Measurements from ENCODE around the gene SFT2D3. TPM values are rescaled to one million over a fixed set of nuclear protein-coding genes. Genes with fewer than 3 reads are reported as not detected.

The SFT2D3 gene
- total and polyA plus RNA-seq, 2 of the 13 experiments (the other 11 are each of a cell fraction or from before 2014, with no cell fraction given), result 8.3 to 9.4 TPM

DNA sequence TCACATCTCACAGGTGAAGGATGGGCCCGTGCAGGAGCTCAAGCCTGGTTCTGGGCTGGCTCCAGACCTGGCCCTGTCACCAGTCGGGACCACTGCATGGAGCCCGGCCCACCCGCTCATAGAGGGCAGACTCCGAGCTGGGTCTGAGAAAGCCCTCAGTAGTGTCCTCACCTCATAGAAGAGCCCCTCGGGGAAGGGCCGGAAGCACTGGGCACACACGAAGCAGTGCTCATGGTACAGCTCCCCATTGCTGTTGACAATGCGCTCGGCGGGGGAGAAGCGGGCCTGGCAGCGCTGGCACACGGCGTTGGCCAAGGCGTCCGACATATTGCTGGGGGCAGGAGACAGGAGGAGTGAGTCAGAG is 44.1 kb upstream of the SFT2D3 start:
- H3K36me3 ChIP-seq (replicated peaks in 1 of 2; ENCODE audit: control insufficient read depth in 1 of 2, insufficient read depth in 2 of 2, low read length in 2 of 2), result no peaks in the 10 kb centered on the region
- H3K9me3 ChIP-seq (ENCODE audit: low read length), result no peaks in the 10 kb centered on the region
- FAIRE-seq (no peak), DNase-seq (ENCODE audit: low spot score) (no peak), ATAC-seq (no peak)
- no peak overlapping the region for H3K9ac ChIP-seq (ENCODE audit: insufficient read depth, low read depth, low read length)
- no peak overlapping the region for H3K4me3 ChIP-seq (replicated peaks in 1 of 3; ENCODE audit: insufficient read depth in 1 of 3, low read depth in 2 of 3, low read length in 3 of 3)
- ChIA-PET CTCF (ENCODE audit: low intra/inter-chr PET ratio, low total read pairs) (no interaction called here), POLR2A (no interaction called here)
- intact Hi-C loops (cut with micrococcal nuclease; ENCODE audit: unreplicated experiment), result no loop called here
- H4K20me1 ChIP-seq (ENCODE audit: insufficient read depth, low read length), result no peaks in the 10 kb centered on the region
- no peak overlapping the region for H3K27ac ChIP-seq (ENCODE audit: extremely low read length, insufficient read depth, low read length)
- 63% methylated on average over 17 of the region's 17 CpGs for WGBS (ENCODE audit: low lambda C conversion rate)
- H3K27me3 ChIP-seq (ENCODE audit: control insufficient read depth in 1 of 2, insufficient read depth in 2 of 2, low read length in 2 of 2), result peaks cover 3 to 68% of the 10 kb centered on the region in 2 experiments
- BruUV-seq (replicated peaks), result no TSS peak
- H3K79me2 ChIP-seq (ENCODE audit: insufficient read depth, low read length), result no peaks in the 10 kb centered on the region
- no peak overlapping the region for H3K4me2 ChIP-seq (ENCODE audit: low read depth, low read length)
- H3K4me1 ChIP-seq (ENCODE audit: insufficient read depth, low read length), result peaks cover 22% of the 10 kb centered on the region
- H2AFZ ChIP-seq (ENCODE audit: low read length), result no peak overlapping the region
- in situ Hi-C loops (cut with HindIII; ENCODE audit: extremely low pct_ligation_motif_present, low pct_unique_long_range_greater_than_20kb), result no loop called here
- TF ChIP-seq ELF3 (CRISPR knock-in tag; IDR thresholded peaks at IDR 0.05) (no peak), ZBTB20 (CRISPR knock-in tag; IDR thresholded peaks at IDR 0.05; ENCODE audit: borderline replicate concordance, low read depth) (no peak), NONO (IDR thresholded peaks at IDR 0.05) (no peak), NONO (CRISPR knock-in tag; conservative IDR thresholded peaks at IDR 0.05) (no peak), FOXK1 (CRISPR knock-in tag; IDR thresholded peaks at IDR 0.05; ENCODE audit: borderline replicate concordance, low read depth) (no peak), NCOA1 (CRISPR knock-in tag; IDR thresholded peaks at IDR 0.05) (no peak), ZNF614 (CRISPR knock-in tag; IDR thresholded peaks at IDR 0.05; ENCODE audit: borderline replicate concordance) (no peak), SIX1 (CRISPR knock-in tag; IDR thresholded peaks at IDR 0.05; ENCODE audit: borderline replicate concordance) (no peak), ZNF589 (CRISPR knock-in tag; conservative IDR thresholded peaks at IDR 0.05) (no peak)
- TF ChIP-seq, protein P1, sequence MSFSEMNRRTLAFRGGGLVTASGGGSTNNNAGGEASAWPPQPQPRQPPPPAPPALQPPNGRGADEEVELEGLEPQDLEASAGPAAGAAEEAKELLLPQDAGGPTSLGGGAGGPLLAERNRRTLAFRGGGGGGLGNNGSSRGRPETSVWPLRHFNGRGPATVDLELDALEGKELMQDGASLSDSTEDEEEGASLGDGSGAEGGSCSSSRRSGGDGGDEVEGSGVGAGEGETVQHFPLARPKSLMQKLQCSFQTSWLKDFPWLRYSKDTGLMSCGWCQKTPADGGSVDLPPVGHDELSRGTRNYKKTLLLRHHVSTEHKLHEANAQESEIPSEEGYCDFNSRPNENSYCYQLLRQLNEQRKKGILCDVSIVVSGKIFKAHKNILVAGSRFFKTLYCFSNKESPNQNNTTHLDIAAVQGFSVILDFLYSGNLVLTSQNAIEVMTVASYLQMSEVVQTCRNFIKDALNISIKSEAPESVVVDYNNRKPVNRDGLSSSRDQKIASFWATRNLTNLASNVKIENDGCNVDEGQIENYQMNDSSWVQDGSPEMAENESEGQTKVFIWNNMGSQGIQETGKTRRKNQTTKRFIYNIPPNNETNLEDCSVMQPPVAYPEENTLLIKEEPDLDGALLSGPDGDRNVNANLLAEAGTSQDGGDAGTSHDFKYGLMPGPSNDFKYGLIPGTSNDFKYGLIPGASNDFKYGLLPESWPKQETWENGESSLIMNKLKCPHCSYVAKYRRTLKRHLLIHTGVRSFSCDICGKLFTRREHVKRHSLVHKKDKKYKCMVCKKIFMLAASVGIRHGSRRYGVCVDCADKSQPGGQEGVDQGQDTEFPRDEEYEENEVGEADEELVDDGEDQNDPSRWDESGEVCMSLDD (CRISPR knock-in tag; IDR thresholded peaks at IDR 0.05; ENCODE audit: borderline replicate concordance), result no peak
- TF ChIP-seq, protein P2, sequence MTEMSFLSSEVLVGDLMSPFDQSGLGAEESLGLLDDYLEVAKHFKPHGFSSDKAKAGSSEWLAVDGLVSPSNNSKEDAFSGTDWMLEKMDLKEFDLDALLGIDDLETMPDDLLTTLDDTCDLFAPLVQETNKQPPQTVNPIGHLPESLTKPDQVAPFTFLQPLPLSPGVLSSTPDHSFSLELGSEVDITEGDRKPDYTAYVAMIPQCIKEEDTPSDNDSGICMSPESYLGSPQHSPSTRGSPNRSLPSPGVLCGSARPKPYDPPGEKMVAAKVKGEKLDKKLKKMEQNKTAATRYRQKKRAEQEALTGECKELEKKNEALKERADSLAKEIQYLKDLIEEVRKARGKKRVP (CRISPR knock-in tag; IDR thresholded peaks at IDR 0.05), result no peak
- TF ChIP-seq, protein P3, sequence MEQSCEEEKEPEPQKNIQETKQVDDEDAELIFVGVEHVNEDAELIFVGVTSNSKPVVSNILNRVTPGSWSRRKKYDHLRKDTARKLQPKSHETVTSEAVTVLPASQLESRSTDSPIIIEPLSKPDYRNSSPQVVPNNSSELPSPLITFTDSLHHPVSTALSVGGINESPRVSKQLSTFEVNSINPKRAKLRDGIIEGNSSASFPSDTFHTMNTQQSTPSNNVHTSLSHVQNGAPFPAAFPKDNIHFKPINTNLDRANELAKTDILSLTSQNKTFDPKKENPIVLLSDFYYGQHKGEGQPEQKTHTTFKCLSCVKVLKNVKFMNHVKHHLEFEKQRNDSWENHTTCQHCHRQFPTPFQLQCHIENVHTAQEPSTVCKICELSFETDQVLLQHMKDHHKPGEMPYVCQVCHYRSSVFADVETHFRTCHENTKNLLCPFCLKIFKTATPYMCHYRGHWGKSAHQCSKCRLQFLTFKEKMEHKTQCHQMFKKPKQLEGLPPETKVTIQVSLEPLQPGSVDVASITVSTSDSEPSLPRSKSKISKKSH (CRISPR knock-in tag; IDR thresholded peaks at IDR 0.05; ENCODE audit: borderline replicate concordance), result no peak

Measured in HepG2 (cell line).